Lung (tissue), 12 donors: ENCODE measurements around the gene PRKCE. TPM values are rescaled to one million over a fixed set of nuclear protein-coding genes. Genes with fewer than 3 reads are reported as not detected.
A peak's percentile ranks its signal among the peaks of the same experiment; 100 is the strongest.

ENCODE experiments used
- ATAC-seq: fragments of 200-7000 bp; cut with Tn5 transposase; one replicate; pipeline ENCODE4 v1.9.1; 2020; ENCODE audit warnings: moderate number of reproducible peaks; ENCODE audit not compliant: insufficient read depth, low FRiP score
- DNase-seq, 3 donors: peaks; one replicate each; pipeline ENCODE4 v3.0.0-alpha.2; 2013 to 2017
- H3K27ac ChIP-seq, 2 donors: one replicate each; pipeline ENCODE4 v1.5.1; 2013; ENCODE audit warnings: mild to moderate bottlenecking in 2 of 2, moderate library complexity in 2 of 2, control low read depth in 1 of 2, inconsistent platforms in 1 of 2, low read depth in 1 of 2, low read length in 1 of 2
- H3K27me3 ChIP-seq, 3 donors: one replicate each; pipeline ENCODE4 v1.5.1; 2013; ENCODE audit warnings: low read length in 2 of 3; ENCODE audit not compliant: control insufficient read depth in 3 of 3, insufficient read depth in 3 of 3
- H3K36me3 ChIP-seq, 4 donors: one replicate each; pipeline ENCODE4 v1.5.1; 2013; ENCODE audit warnings: low read length in 4 of 4, mild to moderate bottlenecking in 1 of 4, moderate library complexity in 1 of 4; ENCODE audit not compliant: control insufficient read depth in 4 of 4, insufficient read depth in 4 of 4
- H3K4me1 ChIP-seq, 5 donors: one replicate each; pipeline ENCODE4 v1.5.1; 2013; ENCODE audit warnings: low read length in 5 of 5, mild to moderate bottlenecking in 2 of 5, moderate library complexity in 1 of 5; ENCODE audit not compliant: control insufficient read depth in 5 of 5, insufficient read depth in 5 of 5
- H3K4me3 ChIP-seq: one replicate; pipeline ENCODE4 v1.5.1; 2013; ENCODE audit warnings: mild to moderate bottlenecking, control low read depth, moderate library complexity
- H3K9ac ChIP-seq, 2 donors: one replicate each; pipeline ENCODE4 v1.5.1; 2013; ENCODE audit warnings: low read length in 2 of 2, control low read depth in 1 of 2; ENCODE audit not compliant: insufficient read depth in 1 of 2
- H3K9me3 ChIP-seq, 4 donors: one replicate each; pipeline ENCODE4 v1.5.1; 2013; ENCODE audit warnings: low read length in 3 of 4, mild to moderate bottlenecking in 1 of 4, moderate library complexity in 1 of 4; ENCODE audit not compliant: control insufficient read depth in 4 of 4, insufficient read depth in 3 of 4
- WGBS, 2 donors: extraction: QIAGEN DNeasy Blood & Tissue Kit; methylation state at CpG; one replicate each; pipeline ENCODE4 v1.1.7; 2013; 5-methylcytosine and 5-hydroxymethylcytosine counted together
- polyA plus RNA-seq, 2 donors: library from polyadenylated mRNA; stranded (reverse); fragments of 200-250 nt; gene quantifications; one replicate each; pipeline ENCODE4 v1.2.1, GENCODE V29; 2013
- total RNA-seq, 2 donors: library from RNA; depleted of rRNA in 1 of 2; stranded (reverse); fragments of >200 nt in 1 of 2; gene quantifications; one replicate each; pipeline ENCODE4 v1.2.1, GENCODE V29; 2014 to 2021
- TF ChIP-seq, protein P1 (sequence below): IDR thresholded peaks from 2 replicates; pipeline ENCODE4 v1.5.1; 2012; ENCODE audit warnings: mild to moderate bottlenecking; ENCODE audit errors: control extremely low read depth, extremely low read depth
- donor health status: control.
- donor health status: control.
- donor health status: Bipolar disorder and iron deficiency.
- donor health status: healthy.
- donor health status: DM: yes; HTN: yes; CAD: no.

PRKCE gene
- total and polyA plus RNA-seq, 4 donors, result 12.5 to 82.2 (median 32.1) TPM

DNA sequence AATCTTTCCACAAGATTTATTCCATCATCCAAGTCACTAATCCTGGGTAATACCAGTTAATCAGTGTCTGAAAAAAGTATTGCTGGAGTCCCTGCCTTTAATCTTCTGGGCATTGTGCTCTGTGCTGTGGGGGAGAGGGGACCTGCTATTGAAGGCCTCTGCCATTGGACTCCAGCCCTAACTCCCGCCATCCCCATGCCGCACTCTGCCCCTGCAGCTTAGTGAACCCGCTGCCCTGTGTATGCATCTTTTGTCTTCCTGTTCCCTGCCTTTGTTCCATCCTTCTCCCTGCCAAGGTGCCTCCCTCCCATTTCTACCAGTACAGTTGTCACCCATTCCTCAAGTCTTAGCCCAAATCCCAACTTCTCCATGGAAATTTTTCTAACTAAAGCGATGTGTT is 532.0 kb downstream of the PRKCE start:
- no peak for DNase-seq
- H3K9me3 ChIP-seq, result no peaks in the 10 kb centered on the region
- no peaks in the 10 kb centered on the region for H3K27me3 ChIP-seq
- peaks cover 0 to 9% (median 2%) of the 10 kb centered on the region in 4 donors for H3K36me3 ChIP-seq
- no peak for ATAC-seq
- peaks cover 0 to 30% (median 16%) of the 10 kb centered on the region in 5 donors for H3K4me1 ChIP-seq
- TF ChIP-seq, protein P1, sequence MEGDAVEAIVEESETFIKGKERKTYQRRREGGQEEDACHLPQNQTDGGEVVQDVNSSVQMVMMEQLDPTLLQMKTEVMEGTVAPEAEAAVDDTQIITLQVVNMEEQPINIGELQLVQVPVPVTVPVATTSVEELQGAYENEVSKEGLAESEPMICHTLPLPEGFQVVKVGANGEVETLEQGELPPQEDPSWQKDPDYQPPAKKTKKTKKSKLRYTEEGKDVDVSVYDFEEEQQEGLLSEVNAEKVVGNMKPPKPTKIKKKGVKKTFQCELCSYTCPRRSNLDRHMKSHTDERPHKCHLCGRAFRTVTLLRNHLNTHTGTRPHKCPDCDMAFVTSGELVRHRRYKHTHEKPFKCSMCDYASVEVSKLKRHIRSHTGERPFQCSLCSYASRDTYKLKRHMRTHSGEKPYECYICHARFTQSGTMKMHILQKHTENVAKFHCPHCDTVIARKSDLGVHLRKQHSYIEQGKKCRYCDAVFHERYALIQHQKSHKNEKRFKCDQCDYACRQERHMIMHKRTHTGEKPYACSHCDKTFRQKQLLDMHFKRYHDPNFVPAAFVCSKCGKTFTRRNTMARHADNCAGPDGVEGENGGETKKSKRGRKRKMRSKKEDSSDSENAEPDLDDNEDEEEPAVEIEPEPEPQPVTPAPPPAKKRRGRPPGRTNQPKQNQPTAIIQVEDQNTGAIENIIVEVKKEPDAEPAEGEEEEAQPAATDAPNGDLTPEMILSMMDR, result no peak
- H3K4me3 ChIP-seq, result no peak overlapping the region
- 94 to 97% methylated on average over 4 of the region's 4 CpGs for WGBS, 2 donors
- no peak overlapping the region for H3K9ac ChIP-seq
- peak overlapping the region in 1 of 2 donors; percentile 2 for H3K27ac ChIP-seq

DNA sequence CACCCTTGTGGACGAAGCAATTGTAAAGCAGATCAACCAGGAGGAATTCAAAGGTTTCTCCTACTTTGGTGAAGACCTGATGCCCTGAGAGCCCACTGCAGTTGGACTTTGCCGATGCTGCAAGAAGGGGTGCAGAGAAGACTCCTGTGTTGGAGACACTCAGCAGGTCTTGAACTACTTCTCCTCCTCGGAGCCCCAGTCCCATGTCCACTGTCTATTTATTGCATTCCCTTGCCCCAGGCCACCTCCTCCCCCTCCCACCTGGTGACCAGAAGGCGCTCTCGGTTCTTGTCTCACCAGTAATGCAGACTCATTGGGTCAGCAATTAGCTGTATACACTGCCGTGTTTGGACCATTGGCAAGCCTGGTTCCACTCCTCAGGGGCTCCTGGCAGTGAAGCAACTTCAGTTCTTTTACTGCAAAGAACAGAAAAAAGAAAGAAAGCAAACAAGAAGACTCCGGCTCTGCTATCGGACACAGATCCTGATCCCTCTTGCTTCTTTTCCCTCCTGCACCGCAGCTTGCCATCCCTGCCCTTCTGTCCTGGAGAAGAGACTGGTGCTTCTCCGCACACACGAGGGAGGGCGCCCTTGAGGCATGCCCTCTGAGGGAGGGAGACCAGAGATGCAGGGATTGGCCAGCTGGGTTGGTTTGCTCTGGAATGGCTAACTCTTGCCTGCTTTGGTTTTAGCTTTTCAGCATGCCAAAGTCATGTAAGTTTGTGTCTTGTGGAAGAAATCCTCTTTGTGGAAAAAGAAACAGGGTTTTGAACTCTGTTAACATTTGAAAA is 533.5 kb downstream of the PRKCE start:
- DNase-seq (no peak), ATAC-seq (no peak)

DNA sequence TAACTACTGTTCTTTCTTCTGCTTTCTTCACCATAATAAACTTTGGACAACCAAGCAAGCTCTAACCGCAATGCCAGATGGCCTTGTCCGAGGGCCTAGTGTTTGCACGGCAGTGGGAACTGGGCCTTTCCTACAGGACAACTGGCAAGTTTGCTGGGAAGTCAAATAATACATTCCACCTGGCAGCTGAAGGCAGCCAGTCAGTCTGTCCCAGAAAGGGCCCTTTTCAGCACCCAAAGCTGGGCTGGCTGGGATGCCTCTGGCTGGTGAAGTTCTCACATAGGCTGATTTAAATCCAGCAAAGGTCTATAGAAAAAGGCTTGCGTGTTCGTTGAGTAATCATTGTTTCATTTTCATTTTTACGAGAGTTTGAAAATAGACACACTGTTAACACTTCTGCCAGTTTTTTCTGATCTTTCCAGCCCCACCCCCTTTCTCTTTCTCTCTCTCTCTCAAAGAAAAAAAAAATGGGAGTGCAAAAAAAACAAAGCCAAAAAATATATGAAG is 535.7 kb downstream of the PRKCE start:
- ATAC-seq (peak; percentile 28), DNase-seq (peak in 2 of 3 donors; percentile 69 to 75)
- H3K36me3 ChIP-seq, result peaks cover 0 to 9% (median 2%) of the 10 kb centered on the region in 4 donors
- WGBS, 2 donors, result 20 to 35% methylated on average over 6 of the region's 6 CpGs
- no peaks in the 10 kb centered on the region for H3K9me3 ChIP-seq
- H3K27me3 ChIP-seq, result no peaks in the 10 kb centered on the region
- H3K9ac ChIP-seq, result peak overlapping the region in 1 of 2 donors; percentile 71
- H3K4me3 ChIP-seq, result no peak overlapping the region
- H3K4me1 ChIP-seq, result peaks cover 0 to 17% (median 5%) of the 10 kb centered on the region in 5 donors
- H3K27ac ChIP-seq, result peak overlapping the region; percentile 55 to 91
- TF ChIP-seq, protein P1, result no peak

More for the DNA sequence above, 533.5 kb downstream of the PRKCE start:
- TF ChIP-seq, protein P1, result no peak
- 90 to 91% methylated on average over 12 of the region's 12 CpGs for WGBS, 2 donors
- peaks cover 0 to 9% (median 2%) of the 10 kb centered on the region in 4 donors for H3K36me3 ChIP-seq
- H3K27me3 ChIP-seq, result no peaks in the 10 kb centered on the region
- no peak overlapping the region for H3K4me3 ChIP-seq
- no peaks in the 10 kb centered on the region for H3K9me3 ChIP-seq
- H3K9ac ChIP-seq, result no peak overlapping the region
- no peak overlapping the region for H3K27ac ChIP-seq
- H3K4me1 ChIP-seq, result peaks cover 0 to 17% (median 5%) of the 10 kb centered on the region in 5 donors
